IPS-11a (cell line): ENCODE results near the gene UNC13D.
"Not testable (repeated sequence)": the region's sequence is repeated elsewhere in the genome, so short reads cannot be mapped to it uniquely, and the experiment has no call there.

ENCODE experiments used
- H3K4me3 ChIP-seq: one replicate; pipeline ENCODE4 v1.5.1; 2013; ENCODE audit warnings: low read depth, low read length, control low read depth

The UNC13D gene

GRCh38 chr17:75843577-75844529 is at the start of gene UNC13D:
UNC13D (minus strand) TSS chr17:75844404; CDS start chr17:75844337, 67 bp downstream.
- no peak within 1 kb of the TSS for H3K4me3 ChIP-seq

- H3K4me3 ChIP-seq = no peak overlapping the region
Observed at GRCh38 chr17:75893305-75894048, 49.3 kb upstream of the UNC13D start.

- H3K4me3 ChIP-seq = no peak overlapping the region
Observed at GRCh38 chr17:75892556-75893224, 48.5 kb upstream of the UNC13D start.

GRCh38 chr17:75891605-75892555 is 47.7 kb upstream of the UNC13D start:
- no peak overlapping the region for H3K4me3 ChIP-seq

GRCh38 chr17:75891022-75891604 is 46.9 kb upstream of the UNC13D start:
- no peak overlapping the region for H3K4me3 ChIP-seq

GRCh38 chr17:75889454-75889853 is 45.2 kb upstream of the UNC13D start:
- no peak overlapping the region for H3K4me3 ChIP-seq

GRCh38 chr17:75888484-75888883 is 44.3 kb upstream of the UNC13D start:
- H3K4me3 ChIP-seq = no peak overlapping the region

- not testable (repeated sequence) for H3K4me3 ChIP-seq
Observed at GRCh38 chr17:75885860-75886259, 41.7 kb upstream of the UNC13D start.

- no peak overlapping the region for H3K4me3 ChIP-seq
Observed at GRCh38 chr17:75885431-75885830, 41.2 kb upstream of the UNC13D start.

GRCh38 chr17:75881678-75882454 is 37.7 kb upstream of the UNC13D start:
- no peak overlapping the region for H3K4me3 ChIP-seq

- H3K4me3 ChIP-seq = no peak overlapping the region
Observed at GRCh38 chr17:75880266-75880665, 36.1 kb upstream of the UNC13D start.

- H3K4me3 ChIP-seq = peak within 1 kb of the TSS; percentile 42
Observed at GRCh38 chr17:75878174-75878998, 34.2 kb upstream of the UNC13D start, which contains the start of gene TRIM47. TRIM47 (minus strand) TSS chr17:75878581; CDS start chr17:75878548, 33 bp downstream.

- peak overlapping the region; percentile 42 for H3K4me3 ChIP-seq
Observed at GRCh38 chr17:75877752-75878173, 33.6 kb upstream of the UNC13D start.

GRCh38 chr17:75876938-75877751 is 32.9 kb upstream of the UNC13D start:
- H3K4me3 ChIP-seq = peak overlapping the region; percentile 42

- H3K4me3 ChIP-seq = no peak overlapping the region
Observed at GRCh38 chr17:75876190-75876937, 32.2 kb upstream of the UNC13D start.

GRCh38 chr17:75875940-75876189 is 31.7 kb upstream of the UNC13D start:
- H3K4me3 ChIP-seq = no peak overlapping the region
